HEK293 (cell line): ENCODE measurements around the gene ODAD4.

Source experiments
- CTCF ChIA-PET: fragments of 350-600 bp; formaldehyde crosslinking; extraction: SDS; loops from one replicate; lab custom pipeline; 2021; ENCODE audit warnings: antibody characterized with exemption; lab: Yijun Ruan, JAX
- POLR2A ChIA-PET: fragments of 300-600 bp; formaldehyde crosslinking; extraction: SDS; loops from one replicate; lab custom pipeline; 2020; ENCODE audit warnings: antibody characterized with exemption, inconsistent platforms; lab: Yijun Ruan, JAX
- H3K27ac ChIP-seq: fragments of 200-500 bp; sonication (Bioruptor generic); 2 replicates; pipeline ENCODE4 v1.5.1; 2014; ENCODE audit warnings: low read depth, low read length, control low read depth, inconsistent platforms; ENCODE audit errors: extremely low read depth
- H3K36me3 ChIP-seq, 2 experiments: fragments of 200-500 bp in 1 of 2; sonication (Bioruptor generic) in 1 of 2; 1 replicate in 1 of 2; 2 replicates in 1 of 2; pipeline ENCODE4 v1.5.1; 2014 to 2017; ENCODE audit warnings: inconsistent platforms in 2 of 2, low read length in 2 of 2; ENCODE audit not compliant: control insufficient read depth in 2 of 2, insufficient read depth in 1 of 2
- H3K4me1 ChIP-seq: fragments of 200-500 bp; sonication (Bioruptor generic); 2 replicates; pipeline ENCODE4 v1.5.1; 2014; ENCODE audit warnings: mild to moderate bottlenecking, low read length, inconsistent platforms; ENCODE audit not compliant: control insufficient read depth, insufficient read depth
- H3K4me3 ChIP-seq: 2 replicates; pipeline ENCODE4 v1.5.1; 2011; ENCODE audit warnings: low read depth, mild to moderate bottlenecking, control low read depth, low read length, moderate library complexity
- H3K9me3 ChIP-seq: fragments of 200-500 bp; sonication (Bioruptor generic); 2 replicates; pipeline ENCODE4 v1.5.1; 2014; ENCODE audit warnings: low read depth, low read length, inconsistent platforms; ENCODE audit not compliant: control insufficient read depth, insufficient read depth
- PRDM10 ChIP-seq: fragments of 450-650 bp; formaldehyde crosslinking; IDR thresholded peaks from 2 replicates; pipeline ENCODE4 v1.5.1; 2016; ENCODE audit warnings: missing biosample characterization, missing genetic modification characterization
- YY2 ChIP-seq: fragments of 450-650 bp; formaldehyde crosslinking; IDR thresholded peaks from 2 replicates; pipeline ENCODE4 v1.5.1; 2016; ENCODE audit warnings: missing biosample characterization, missing genetic modification characterization
- ZBTB21 ChIP-seq: fragments of 450-650 bp; formaldehyde crosslinking; IDR thresholded peaks from 2 replicates; pipeline ENCODE4 v1.5.1; 2017; ENCODE audit warnings: missing biosample characterization, missing genetic modification characterization
- ZBTB7A ChIP-seq: fragments of 450-650 bp; formaldehyde crosslinking; IDR thresholded peaks from 2 replicates; pipeline ENCODE4 v1.5.1; 2016; ENCODE audit warnings: low read depth, missing biosample characterization, missing genetic modification characterization
- ZNF146 ChIP-seq: fragments of 450-650 bp; formaldehyde crosslinking; IDR thresholded peaks from 2 replicates; pipeline ENCODE4 v1.5.1; 2016; ENCODE audit warnings: missing biosample characterization, missing genetic modification characterization
- ZNF174 ChIP-seq: fragments of 450-650 bp; formaldehyde crosslinking; IDR thresholded peaks from 2 replicates; pipeline ENCODE4 v1.5.0; 2017; ENCODE audit warnings: missing biosample characterization, mild to moderate bottlenecking, missing genetic modification characterization
- ZNF274 ChIP-seq, 2 experiments: fragments of 200-500 bp in 1 of 2; fragments of 450-650 bp in 1 of 2; sonication (Bioruptor generic) in 1 of 2; formaldehyde crosslinking in 1 of 2; IDR thresholded peaks; 2 replicates each; pipeline versions ENCODE4 v1.5.1 to v1.6.1; 2014 to 2016; ENCODE audit warnings: borderline replicate concordance in 1 of 2, inconsistent platforms in 1 of 2, low read length in 1 of 2, missing biosample characterization in 1 of 2, missing genetic modification characterization in 1 of 2
- ZNF324 ChIP-seq: fragments of 450-650 bp; formaldehyde crosslinking; IDR thresholded peaks from 2 replicates; pipeline ENCODE4 v1.5.1; 2016; ENCODE audit warnings: missing biosample characterization, missing genetic modification characterization
- ZNF335 ChIP-seq: fragments of 450-650 bp; formaldehyde crosslinking; conservative IDR thresholded peaks from 2 replicates; pipeline ENCODE4 v1.5.1; 2016; ENCODE audit warnings: missing biosample characterization, missing genetic modification characterization
- ZNF350 ChIP-seq: fragments of 450-650 bp; formaldehyde crosslinking; IDR thresholded peaks from 2 replicates; pipeline ENCODE4 v1.5.0; 2017; ENCODE audit warnings: missing biosample characterization, mild to moderate bottlenecking, missing genetic modification characterization
- ZNF391 ChIP-seq: fragments of 450-650 bp; formaldehyde crosslinking; IDR thresholded peaks from 2 replicates; pipeline ENCODE4 v1.5.1; 2016; ENCODE audit warnings: low read depth, missing biosample characterization, missing genetic modification characterization, borderline replicate concordance
- ZNF530 ChIP-seq: fragments of 450-650 bp; formaldehyde crosslinking; IDR thresholded peaks from 2 replicates; pipeline ENCODE4 v1.5.1; 2016; ENCODE audit warnings: low read depth, missing biosample characterization, missing genetic modification characterization
- ZNF701 ChIP-seq: fragments of 450-650 bp; formaldehyde crosslinking; IDR thresholded peaks from 2 replicates; pipeline ENCODE4 v1.5.1; 2016; ENCODE audit warnings: missing biosample characterization, missing genetic modification characterization
- ZNF768 ChIP-seq: fragments of 450-650 bp; formaldehyde crosslinking; IDR thresholded peaks from 2 replicates; pipeline ENCODE4 v1.5.1; 2018; ENCODE audit warnings: missing biosample characterization, mild to moderate bottlenecking, missing genetic modification characterization
- ZNF791 ChIP-seq: fragments of 450-650 bp; formaldehyde crosslinking; IDR thresholded peaks from 2 replicates; pipeline ENCODE4 v1.5.1; 2016; ENCODE audit warnings: missing biosample characterization, missing genetic modification characterization
- ZSCAN23 ChIP-seq: fragments of 450-650 bp; formaldehyde crosslinking; IDR thresholded peaks from 2 replicates; pipeline ENCODE4 v1.5.1; 2016; ENCODE audit warnings: missing biosample characterization, missing genetic modification characterization
- TF ChIP-seq, protein P1 (sequence below): fragments of 450-650 bp; formaldehyde crosslinking; IDR thresholded peaks from 2 replicates; pipeline ENCODE4 v1.5.1; 2017; ENCODE audit warnings: missing biosample characterization, missing genetic modification characterization
- TF ChIP-seq, protein P2 (sequence below): fragments of 450-650 bp; formaldehyde crosslinking; IDR thresholded peaks from 2 replicates; pipeline ENCODE4 v1.5.1; 2016; ENCODE audit warnings: missing biosample characterization, missing genetic modification characterization

ODAD4 gene

GRCh38 chr17:41892021-41892376 is 38.4 kb upstream of the ODAD4 start:
- ChIA-PET CTCF (interaction anchor here (1.1 to 1.4 kb wide), 3 partner anchors 10 to 70 kb away, joined by 4 to 6 read pairs (median 5); no protein-coding TSS in a partner anchor), POLR2A (no interaction called here)
- H3K4me3 ChIP-seq, result no peak overlapping the region
- no peak overlapping the region for H3K27ac ChIP-seq
- H3K36me3 ChIP-seq, result peaks cover 81 to 93% of the 10 kb centered on the region in 2 experiments
- H3K9me3 ChIP-seq, result no peaks in the 10 kb centered on the region
- H3K4me1 ChIP-seq, result no peaks in the 10 kb centered on the region
- TF ChIP-seq ZBTB7A (tag by site-specific recombination) (no peak), ZNF146 (no peak), ZNF324 (no peak), ZNF174 (tag by site-specific recombination) (no peak), ZNF335 (tag by site-specific recombination) (no peak), PRDM10 (tag by site-specific recombination) (no peak), ZNF350 (tag by site-specific recombination) (no peak)
- TF ChIP-seq, protein P1, sequence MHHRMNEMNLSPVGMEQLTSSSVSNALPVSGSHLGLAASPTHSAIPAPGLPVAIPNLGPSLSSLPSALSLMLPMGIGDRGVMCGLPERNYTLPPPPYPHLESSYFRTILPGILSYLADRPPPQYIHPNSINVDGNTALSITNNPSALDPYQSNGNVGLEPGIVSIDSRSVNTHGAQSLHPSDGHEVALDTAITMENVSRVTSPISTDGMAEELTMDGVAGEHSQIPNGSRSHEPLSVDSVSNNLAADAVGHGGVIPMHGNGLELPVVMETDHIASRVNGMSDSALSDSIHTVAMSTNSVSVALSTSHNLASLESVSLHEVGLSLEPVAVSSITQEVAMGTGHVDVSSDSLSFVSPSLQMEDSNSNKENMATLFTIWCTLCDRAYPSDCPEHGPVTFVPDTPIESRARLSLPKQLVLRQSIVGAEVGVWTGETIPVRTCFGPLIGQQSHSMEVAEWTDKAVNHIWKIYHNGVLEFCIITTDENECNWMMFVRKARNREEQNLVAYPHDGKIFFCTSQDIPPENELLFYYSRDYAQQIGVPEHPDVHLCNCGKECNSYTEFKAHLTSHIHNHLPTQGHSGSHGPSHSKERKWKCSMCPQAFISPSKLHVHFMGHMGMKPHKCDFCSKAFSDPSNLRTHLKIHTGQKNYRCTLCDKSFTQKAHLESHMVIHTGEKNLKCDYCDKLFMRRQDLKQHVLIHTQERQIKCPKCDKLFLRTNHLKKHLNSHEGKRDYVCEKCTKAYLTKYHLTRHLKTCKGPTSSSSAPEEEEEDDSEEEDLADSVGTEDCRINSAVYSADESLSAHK, result no peak
- TF ChIP-seq, all 188 proteins: peak for 0

DNA sequence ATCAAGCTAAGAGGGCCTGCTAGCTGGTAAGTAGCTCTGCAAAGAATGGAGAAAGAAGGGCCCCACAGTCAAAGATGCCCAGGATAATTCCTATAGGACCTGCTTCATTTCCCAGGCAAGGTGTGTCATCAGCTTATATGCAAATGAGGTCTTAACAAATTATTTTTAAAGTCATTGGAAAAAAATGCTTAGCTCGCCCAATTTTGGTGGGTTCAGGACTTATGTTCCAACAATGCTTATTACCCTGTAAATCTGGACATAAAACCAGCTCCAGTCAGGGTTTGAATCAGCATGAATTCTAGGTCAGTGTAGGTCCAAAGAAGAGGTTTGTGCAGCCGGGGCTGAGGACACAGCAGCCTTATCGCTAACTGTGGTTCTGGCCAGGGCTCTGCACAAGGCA is 37.0 kb upstream of the ODAD4 start:
- H3K4me3 ChIP-seq, result no peak overlapping the region
- no peaks in the 10 kb centered on the region for H3K9me3 ChIP-seq
- ChIA-PET POLR2A (interaction anchor here (0.8 to 1.2 kb wide), 2 partner anchors 19 to 205 kb away, joined by 3 to 6 read pairs; no protein-coding TSS in a partner anchor), CTCF (interaction anchor here (0.7 to 1.6 kb wide), 4 partner anchors 9 to 67 kb away, joined by 3 to 4 read pairs (median 4); no protein-coding TSS in a partner anchor)
- H3K4me1 ChIP-seq, result no peaks in the 10 kb centered on the region
- no peak overlapping the region for H3K27ac ChIP-seq
- TF ChIP-seq ZNF274 (IDR thresholded peaks at IDR 0.05; ENCODE audit: low read length) (no peak), ZNF274 (tag by site-specific recombination; IDR thresholded peaks at IDR 0.05; ENCODE audit: borderline replicate concordance) (no peak), YY2 (tag by site-specific recombination) (no peak), ZNF701 (tag by site-specific recombination) (no peak), ZSCAN23 (tag by site-specific recombination) (no peak), ZNF530 (tag by site-specific recombination) (no peak), ZNF791 (tag by site-specific recombination) (no peak), ZNF391 (tag by site-specific recombination) (no peak), ZNF768 (no peak), ZBTB21 (tag by site-specific recombination) (no peak)
- TF ChIP-seq, protein P2, sequence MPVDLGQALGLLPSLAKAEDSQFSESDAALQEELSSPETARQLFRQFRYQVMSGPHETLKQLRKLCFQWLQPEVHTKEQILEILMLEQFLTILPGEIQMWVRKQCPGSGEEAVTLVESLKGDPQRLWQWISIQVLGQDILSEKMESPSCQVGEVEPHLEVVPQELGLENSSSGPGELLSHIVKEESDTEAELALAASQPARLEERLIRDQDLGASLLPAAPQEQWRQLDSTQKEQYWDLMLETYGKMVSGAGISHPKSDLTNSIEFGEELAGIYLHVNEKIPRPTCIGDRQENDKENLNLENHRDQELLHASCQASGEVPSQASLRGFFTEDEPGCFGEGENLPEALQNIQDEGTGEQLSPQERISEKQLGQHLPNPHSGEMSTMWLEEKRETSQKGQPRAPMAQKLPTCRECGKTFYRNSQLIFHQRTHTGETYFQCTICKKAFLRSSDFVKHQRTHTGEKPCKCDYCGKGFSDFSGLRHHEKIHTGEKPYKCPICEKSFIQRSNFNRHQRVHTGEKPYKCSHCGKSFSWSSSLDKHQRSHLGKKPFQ, result no peak
- H3K36me3 ChIP-seq, result peaks cover 80 to 93% of the 10 kb centered on the region in 2 experiments
